ENCODE results near the gene ZFYVE26.

DNA sequence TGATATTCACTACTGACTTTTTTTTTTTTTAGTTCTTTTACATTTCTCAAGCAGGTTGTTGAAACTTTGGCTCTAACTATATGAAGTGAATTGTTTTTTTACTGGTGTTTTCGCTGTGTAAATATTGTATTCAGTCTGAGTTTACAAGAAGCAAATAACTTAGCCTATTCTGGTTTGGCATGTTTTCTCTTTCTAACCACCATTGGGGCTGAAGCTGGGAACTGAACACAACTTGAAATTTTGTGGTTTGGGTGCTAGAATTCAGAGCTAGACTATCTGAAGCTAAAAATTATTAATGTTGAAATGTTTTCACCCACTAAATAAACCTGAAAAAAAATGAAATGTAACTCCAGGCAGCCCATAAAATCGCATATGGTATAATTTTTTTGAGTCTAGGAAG lies 40.4 kb upstream of the ZFYVE26 start:
- TF ChIP-seq, protein P1, sequence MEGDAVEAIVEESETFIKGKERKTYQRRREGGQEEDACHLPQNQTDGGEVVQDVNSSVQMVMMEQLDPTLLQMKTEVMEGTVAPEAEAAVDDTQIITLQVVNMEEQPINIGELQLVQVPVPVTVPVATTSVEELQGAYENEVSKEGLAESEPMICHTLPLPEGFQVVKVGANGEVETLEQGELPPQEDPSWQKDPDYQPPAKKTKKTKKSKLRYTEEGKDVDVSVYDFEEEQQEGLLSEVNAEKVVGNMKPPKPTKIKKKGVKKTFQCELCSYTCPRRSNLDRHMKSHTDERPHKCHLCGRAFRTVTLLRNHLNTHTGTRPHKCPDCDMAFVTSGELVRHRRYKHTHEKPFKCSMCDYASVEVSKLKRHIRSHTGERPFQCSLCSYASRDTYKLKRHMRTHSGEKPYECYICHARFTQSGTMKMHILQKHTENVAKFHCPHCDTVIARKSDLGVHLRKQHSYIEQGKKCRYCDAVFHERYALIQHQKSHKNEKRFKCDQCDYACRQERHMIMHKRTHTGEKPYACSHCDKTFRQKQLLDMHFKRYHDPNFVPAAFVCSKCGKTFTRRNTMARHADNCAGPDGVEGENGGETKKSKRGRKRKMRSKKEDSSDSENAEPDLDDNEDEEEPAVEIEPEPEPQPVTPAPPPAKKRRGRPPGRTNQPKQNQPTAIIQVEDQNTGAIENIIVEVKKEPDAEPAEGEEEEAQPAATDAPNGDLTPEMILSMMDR (IDR thresholded peaks at IDR 0.05): no peak
- TF ChIP-seq EZH2 (IDR thresholded peaks at IDR 0.05; ENCODE audit: borderline replicate concordance, insufficient read depth, low read depth, low read length, poor library complexity, severe bottlenecking): no peak

Measured in B cell (primary cell).